NCI-H748 (cell line): ENCODE data around the gene DNAH3.
"Not testable (repeated sequence)": the region's sequence is repeated elsewhere in the genome, so short reads cannot be mapped to it uniquely, and the experiment has no call there.

Source experiments
- DNase-seq: peaks from one replicate; lab custom pipeline; 2025; ENCODE audit not compliant: unreplicated experiment; lab: John Stamatoyannopoulos, UW

DNAH3 gene

DNA sequence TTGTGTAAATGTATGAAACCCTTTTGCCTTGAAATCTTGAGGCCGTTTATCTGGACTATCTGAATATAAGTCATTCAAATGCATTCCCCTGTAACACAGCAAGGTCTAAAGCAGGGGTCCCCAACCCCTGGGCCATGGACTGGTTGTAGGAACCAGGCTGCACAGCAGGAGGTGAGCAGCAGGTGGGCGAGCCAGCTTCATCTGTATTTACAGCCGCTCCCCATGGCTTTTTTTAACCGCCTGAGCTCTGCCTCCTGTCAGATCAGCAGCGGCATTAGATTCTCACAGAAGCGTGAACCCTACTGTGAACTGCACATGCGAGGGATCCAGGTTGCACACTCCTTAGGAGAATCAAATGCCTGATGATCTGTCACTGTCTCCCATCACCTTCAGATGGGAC is 24.1 kb downstream of the DNAH3 start:
- DNase-seq: no peak

DNA sequence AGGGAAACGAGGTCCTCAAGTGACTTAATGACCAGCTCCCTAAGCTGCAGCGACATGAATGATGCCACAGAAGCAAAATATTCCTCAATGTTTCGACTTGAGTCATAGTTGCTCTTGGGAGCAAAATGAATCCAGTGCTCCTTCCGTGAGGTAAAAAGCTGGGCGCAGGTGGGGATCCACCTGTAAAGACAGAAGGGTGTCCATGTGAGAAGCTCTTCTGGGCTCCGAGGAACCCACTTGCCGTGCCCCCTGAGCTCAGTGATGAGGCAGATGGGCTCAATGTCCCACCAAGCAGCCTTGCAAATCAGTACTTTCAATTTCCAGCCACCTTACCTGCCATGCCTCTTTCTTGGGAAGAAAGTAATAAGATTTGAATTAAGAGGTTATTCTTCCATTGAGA is 25.5 kb downstream of the DNAH3 start:
- DNase-seq: no peak

DNA sequence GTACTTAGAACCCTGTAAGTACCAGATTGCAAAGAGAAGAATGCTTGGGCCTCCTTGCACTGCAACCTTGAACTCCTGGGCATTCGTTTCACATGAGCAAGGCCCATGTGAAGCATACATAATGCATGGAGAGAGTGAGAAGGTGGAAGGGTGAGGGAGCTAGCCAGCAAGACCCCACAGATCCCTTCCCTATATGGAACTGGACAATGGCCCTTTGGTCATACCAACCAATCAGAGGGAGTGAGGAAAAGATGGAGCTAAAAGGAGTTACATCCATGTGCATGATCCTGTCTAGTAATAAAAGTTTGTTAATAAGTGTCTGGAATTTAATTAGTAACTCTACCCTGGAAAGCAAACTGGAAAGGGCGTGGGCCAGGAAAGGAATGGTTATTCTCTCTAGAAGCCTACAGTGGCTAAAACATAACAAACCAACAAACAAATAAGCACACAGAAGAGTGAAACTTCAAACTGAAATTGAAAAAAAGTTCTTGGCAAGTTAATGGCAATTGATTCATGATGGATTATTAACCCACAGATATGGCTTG is 29.6 kb downstream of the DNAH3 start:
- no peak for DNase-seq

DNA sequence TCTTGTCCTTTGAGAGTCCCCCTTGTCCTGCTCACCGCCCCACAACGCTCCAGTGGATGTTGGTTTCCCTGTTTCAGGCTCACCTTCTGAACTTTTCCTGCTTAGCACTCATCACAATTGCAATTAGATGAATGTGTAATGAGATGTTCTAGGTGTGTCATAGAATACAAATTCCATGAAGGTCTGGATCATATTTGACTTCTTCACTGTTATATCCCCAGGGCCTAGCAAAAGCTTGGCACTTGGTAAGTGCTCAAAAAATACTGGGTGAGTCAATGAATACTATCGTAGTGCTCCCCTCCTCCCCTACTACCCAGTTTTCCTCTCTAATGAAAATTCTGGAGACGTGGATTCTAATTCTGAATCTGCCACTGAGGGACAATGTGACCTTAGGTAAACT is 33.1 kb downstream of the DNAH3 start:
- DNase-seq: no peak

DNA sequence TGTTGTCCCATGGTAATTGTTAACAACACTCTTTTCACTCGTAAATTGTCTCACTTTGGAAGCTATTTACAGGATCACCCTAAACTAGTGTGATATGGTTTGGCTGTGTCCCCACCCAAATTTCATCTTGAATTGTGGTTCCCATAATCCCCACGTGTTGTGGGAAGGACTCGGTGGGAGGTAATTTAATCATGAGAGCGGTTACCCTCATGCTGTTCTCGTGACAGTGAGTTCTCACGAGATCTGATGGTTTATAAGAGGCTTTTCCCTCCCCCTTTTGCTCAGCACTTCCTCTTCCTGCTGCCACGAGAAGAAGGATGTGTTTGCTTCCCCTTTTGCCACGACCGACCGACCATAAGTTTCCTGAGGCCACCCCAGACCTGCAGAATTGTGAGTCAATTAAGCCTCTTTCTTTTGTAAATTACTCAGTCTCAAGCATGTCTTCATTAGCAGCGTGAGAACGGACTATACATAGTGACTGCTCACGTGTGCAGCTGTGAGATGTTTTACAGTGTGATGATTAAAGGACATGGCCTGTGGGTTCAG is 34.4 kb downstream of the DNAH3 start:
- peak; percentile 1 for DNase-seq

DNA sequence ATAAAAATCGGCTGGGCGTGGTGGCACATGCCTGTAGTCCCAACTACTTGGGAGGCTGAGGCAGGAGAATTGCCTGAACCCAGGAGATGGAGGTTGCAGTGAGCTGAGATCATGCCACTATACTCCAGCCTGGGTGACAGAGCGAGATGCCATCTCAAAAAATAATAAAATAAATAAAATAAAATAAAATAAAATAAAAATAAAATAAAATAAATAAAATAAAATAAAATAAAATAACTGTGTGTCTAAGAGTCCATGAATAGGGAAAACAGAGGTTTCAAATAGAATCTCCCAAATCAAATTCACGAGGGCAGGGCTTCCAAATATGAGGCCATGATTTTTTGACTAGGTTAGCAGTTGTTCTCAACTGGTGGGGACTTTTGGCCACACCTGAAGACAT is 35.1 kb downstream of the DNAH3 start:
- DNase-seq: not testable (repeated sequence)

DNA sequence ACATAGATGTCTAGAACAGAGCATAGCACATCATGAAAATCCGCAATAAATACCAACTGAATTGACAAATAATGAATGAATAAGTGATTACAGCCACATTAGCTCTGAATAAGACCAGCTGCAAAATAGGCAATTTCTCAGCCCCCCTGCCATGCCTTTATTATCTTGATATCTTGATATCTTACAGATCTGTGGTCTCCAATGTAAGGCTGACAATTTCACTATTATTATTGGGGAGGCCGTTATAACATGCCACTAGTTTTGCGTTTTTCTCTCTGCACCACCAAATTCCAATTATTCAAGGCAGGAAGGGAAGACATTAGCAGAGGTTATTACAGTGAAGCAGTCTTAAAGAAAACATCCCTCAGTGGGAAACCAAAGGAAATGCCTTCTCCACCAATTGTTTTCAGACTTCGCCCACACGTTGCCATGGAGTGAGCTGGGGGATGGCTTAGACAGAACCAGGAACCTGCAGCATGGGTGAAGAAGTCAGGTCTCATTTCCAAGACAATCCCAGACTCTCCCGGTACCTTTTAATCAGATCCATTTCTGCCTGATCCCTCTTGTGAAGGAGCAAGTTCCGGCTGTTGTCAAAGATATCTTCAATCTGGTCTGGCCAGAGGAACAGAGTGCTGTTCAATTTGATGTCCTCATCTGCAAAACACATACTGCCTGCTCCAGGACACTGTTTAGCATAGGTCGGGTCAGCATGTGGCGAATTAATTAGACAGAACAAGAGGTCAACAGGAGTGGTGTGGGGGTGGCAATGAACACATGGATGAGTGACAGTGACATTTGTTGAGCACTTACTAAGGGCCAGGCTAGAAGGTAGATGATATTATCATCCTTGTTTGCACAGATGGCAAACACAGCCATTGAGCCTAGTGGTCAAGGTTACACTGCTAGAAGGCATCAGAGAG is 46.4 kb downstream of the DNAH3 start:
- peak; percentile 32 for DNase-seq

DNA sequence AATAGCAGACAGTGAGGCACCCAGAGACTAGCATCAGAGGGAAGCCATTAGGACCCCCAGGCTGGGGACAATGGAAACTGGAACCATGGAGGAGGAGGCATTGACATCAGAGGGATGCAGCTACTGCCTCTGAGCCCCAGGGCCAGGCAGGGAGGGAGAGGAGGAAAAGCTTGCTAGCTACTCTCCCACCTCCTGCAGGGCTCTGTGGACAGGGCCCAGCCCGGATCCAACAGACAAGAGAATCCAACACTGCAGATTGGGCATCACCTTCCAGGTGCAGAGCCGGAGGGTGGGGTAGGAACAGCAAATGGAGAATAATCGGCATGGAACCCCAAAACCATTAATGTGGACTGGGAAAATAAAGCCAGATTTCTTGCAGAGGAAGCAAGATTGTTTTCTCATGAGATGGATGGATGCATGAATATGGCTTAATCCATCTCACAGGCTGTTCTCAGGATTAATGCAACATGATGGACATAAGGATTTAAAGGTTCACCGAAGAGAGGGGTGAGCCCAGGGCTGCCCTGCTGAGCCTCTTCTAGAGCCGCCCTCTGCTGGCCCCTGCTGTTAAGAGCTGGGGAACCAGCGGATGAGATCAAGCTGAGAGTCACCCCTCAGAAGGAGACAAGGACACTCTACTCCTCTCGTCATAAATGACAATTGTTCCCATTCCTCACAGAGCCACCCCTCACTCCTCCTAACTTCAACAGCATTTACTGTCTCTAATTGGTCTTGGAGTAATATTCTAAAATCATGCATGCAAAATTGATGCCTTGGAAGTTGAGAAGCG is 48.8 kb downstream of the DNAH3 start:
- DNase-seq: peak; percentile 1

DNA sequence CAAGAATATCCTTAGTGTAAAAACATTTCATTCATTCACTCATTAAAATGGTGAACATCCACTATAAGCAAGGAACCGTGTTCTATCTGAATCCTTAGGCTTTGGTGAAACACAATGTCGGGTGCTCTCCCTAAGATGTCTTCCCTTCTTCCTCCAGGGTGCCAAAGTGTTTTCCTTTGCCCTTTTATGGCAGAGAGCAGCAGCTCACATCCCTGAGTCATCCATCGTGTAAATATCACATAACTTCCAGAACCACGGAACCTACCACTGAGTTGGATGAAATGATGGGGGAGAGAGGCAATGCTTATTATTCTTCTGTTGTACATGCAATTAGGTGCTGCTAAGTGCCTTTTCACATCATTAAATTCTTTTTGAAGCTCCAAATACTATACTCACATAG is 50.2 kb downstream of the DNAH3 start:
- no peak for DNase-seq

DNA sequence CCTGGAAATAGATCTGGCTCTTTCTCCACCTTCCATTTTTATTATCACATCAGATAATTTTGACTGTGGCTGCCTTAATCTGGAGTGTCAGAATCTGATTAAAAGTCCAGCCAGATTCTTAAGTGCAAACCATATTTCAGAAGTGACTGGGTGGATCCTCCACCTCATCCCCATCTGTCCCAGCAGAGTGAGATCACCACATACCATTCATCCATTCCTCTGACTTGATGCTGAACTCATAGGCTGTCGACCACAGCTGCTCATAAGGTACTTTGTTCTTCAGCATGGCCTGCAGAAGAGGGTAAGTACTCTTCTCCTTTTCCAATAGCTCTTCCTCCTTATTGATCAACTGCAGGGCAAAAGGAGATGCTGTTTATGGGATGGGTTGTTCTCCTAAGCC is 53.5 kb downstream of the DNAH3 start:
- no peak for DNase-seq

DNA sequence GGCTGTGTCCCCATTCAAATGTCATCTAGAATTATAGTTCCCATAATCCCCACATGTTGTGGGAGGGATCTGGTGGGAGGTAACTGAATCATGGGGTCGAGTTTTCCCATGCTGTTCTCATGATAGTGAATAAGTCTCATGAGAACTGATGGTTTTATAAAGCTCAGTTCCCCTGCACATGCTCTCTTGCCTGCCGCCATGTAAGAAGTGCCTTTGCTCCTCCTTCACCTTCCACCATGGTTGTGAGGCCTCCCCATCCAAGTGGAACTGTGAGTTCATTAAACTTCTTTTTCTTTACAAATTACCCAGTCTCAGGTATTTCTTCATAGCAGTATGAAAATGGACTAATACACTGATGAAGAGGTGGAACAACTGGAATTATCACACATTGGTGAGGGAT is 55.9 kb downstream of the DNAH3 start:
- DNase-seq: not testable (repeated sequence)

DNA sequence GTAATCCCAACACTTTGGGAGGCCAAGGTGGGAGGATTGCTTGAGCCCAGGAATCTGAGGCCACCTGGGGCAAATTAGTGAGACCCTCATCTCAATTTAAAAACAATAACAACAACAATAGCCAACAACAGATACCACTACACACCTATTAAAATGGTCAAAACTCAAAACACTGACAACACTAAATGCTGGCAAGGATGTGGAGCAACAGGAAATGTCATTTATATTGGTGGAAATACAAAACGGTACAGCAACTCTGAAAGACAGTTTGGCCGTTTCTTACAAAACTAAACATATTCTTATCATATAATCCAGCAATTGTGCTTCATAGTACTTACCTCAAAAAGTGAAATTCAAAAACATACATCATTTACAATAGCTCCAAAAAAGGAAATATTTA is 57.7 kb downstream of the DNAH3 start:
- DNase-seq: no peak

DNA sequence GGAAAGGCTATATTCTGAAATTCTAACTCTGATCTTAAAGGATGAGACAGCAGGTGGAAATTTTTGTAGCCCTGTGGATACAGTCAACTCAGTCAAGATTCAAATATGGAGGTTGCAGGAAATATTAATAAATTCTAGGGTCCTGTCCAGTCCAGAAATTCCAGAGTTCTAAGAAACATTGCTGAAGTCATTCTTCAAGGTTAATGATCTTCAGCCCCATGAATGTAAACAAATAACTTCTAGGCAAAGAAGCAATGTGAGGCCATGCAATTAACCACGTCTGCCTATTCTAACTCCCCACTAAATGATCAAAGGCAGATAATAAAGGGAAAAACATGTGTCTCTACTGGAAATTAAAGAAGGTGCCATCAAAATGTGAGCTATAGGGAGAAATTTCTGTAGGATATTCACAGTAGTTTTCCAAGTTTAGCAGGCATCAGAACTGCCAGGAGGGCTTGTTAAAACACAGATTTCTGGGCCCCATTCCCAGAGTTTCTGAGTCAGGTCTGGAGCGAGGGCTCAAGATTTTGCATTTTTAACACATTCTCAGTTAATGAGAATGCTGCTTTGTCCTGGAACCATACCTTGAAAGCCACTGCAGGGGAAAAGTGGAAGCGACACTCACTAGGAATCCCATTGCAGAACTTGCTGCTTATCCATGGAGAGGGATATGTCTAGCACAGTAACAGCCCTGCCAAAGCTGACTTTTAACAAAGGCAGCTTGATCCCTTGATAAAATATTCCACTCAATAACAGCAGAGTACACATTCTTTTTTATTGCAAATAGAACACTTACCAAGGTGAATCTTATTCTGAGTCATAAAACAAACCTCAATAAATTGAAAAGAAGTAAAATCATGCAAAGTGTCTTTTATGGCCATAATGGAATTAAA is 61.8 kb downstream of the DNAH3 start:
- DNase-seq: no peak

DNA sequence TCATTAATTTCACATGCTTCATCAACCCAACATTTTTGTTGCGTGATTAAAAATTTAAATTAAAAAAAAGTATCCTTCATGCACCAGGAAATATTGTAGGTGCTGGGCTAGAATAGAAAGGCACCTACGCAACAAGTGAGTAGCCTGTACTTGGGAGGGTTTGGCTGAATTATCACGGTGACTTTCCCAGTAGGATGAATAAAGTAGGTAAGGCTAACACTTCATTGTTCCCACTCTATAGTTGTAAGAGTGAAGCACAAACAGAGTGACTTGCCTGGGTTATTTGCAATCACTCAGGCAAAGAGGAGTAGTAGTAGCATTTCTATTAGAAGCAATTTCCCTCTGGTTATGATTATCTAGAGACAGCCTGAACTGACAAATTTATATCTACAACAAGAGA is 62.5 kb downstream of the DNAH3 start:
- DNase-seq: no peak

DNA sequence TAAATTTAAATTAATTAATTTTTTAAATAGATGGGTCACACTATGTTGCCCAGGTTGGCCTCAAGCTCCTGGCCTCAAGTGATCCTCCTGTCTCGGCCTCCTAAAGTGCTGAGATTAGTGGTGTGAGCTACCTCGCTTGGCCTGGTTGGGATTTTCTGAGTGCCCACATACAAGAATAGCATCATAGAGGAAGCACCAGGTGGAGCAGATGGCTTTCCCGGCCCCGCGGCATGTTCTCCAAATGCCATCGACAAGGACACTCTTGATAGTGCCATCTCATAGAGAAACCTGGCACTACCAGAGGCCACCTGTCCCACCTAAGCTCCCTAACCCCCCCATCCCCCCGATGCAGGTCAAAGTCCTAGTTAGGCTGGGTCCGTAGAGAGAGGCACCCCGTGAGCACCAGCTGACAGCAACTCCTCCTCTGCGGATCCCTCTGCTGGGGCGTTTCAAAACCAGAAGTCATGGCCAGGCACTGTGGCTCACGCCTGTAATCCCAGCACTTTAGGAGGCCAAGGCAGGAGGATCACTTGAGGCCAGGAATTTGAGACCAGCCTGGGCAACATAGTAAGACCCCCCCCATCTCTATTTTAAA is 65.9 kb downstream of the DNAH3 start:
- no peak for DNase-seq

DNA sequence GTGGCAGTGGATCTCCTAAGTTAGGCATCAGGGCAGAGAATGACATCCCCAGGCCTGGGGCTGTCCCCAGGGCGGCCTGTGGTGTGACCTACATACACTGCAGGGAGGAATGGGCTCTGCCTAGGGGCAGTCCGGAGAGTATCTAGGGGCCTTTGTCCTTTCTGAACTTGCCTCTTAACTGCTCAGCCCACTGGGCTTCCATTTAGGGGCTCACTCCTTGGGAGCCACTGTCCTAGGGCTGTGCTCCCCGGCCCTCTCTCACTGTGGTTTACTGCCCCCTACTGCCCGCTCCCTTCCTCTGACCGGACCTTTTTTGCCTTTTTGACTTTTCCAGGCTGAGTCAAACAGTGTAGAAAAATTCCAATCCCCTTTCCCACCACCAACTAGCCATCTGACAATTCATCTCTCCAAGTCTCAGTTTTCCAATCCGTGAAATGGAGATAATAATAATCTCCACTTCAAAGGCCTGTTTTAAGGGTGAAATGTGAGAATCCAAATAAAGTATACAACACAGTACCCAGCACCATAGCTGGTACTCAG is 66.8 kb downstream of the DNAH3 start:
- DNase-seq: peak; percentile 35

DNA sequence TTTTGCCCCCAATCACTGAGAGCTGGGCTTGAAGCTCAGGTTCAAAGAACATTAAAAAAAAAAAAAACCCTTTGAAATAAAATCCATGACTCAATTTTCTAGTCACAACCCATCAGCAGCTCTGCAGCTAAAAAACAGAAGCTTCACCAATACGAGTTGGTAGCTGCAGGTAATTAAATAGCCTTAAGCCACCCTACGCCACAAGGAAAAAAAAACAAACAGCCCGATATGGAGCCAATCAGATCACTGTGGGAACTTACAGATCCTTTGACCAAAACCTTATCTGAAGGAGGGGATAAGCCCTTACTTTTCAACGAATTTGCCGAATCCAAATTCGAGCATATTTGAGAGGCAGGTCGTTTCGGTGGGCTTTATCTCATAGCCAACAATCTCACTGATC is 69.3 kb downstream of the DNAH3 start:
- DNase-seq: no peak

DNA sequence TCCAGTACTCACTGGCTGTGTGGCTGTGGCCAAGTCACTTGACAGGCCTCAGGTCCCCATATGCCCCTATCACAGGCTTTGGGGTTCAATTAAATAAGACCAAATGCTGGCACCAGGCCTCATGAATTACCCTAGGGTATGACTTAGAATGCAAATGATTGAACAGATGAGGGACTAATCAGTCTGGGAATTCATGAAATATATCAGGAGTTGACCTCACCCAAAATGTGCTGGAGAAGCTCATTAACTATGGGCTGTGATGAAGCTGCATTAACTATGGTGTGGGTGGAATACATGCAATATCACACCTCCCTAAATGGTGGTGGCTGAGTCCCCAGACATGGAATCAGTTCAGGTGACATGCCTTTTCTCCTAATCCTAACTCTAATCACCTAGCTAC is 72.1 kb downstream of the DNAH3 start:
- DNase-seq: no peak

DNA sequence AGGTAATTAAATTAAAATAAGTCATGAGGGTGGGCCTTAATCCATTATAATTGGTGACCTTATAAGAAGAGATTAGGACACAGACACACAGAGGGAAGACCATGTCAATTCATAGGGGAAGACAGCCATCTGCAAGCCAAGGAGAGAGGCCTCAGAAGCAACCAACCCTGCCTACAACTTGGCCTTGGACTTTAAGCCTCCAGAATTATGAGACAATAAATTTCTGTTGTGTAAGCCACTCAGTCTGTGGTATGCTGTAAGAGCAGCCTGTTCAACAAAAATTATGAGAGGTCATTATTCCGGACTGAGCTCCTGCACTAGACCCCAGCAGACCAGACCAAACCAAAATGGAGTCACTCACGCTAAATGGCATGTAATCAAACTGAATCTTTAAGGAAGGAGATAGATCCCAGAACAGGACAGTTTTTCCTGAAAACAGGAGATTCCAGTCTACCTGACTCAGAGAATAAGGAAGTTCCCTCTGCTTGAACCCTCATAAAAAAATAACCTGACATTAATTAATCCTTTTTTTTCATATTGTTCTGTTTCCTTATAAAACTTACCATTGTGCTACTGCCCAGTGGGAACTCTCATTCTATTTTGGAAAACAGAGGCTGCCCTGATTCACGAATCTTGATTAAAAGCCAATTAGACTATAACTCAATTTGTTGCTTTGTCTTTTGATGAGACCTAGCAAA is 74.3 kb downstream of the DNAH3 start:
- no peak for DNase-seq
